Cardiac muscle cell (in vitro differentiated cells and primary cell): ENCODE results near the gene ANAPC2. TPM values are rescaled to one million over a fixed set of nuclear protein-coding genes. Genes with fewer than 3 reads are reported as not detected.

Experiments
- DNase-seq, 2 donors: peaks; one replicate each; pipeline versions ENCODE4 v3.0.0 to v3.0.0-alpha.2; 2010 to 2017; ENCODE audit warnings: low read depth in 1 of 2, low spot score in 1 of 2
- H3K27ac ChIP-seq: fragments of 200-600 bp; sonication (generic); 2 replicates; pipeline ENCODE4 v1.5.1; 2016
- H3K27me3 ChIP-seq: fragments of 200-600 bp; sonication (generic); 2 replicates; pipeline ENCODE4 v1.6.0; 2016; ENCODE audit warnings: control low read depth
- H3K36me3 ChIP-seq: fragments of 200-600 bp; sonication (generic); 2 replicates; pipeline ENCODE4 v1.5.1; 2016; ENCODE audit warnings: control low read depth
- H3K4me1 ChIP-seq: fragments of 200-600 bp; sonication (generic); 2 replicates; pipeline ENCODE4 v1.8.1; 2017; ENCODE audit warnings: low read depth, mild to moderate bottlenecking, mixed run types
- H3K4me3 ChIP-seq: fragments of 200-600 bp; sonication (generic); 2 replicates; pipeline ENCODE4 v1.5.1; 2016; ENCODE audit warnings: mild to moderate bottlenecking
- H3K9me3 ChIP-seq: fragments of 200-600 bp; sonication (generic); 2 replicates; pipeline ENCODE4 v1.5.1; 2017; ENCODE audit warnings: low read depth, mild to moderate bottlenecking, control low read depth
- polyA plus RNA-seq: library from polyadenylated mRNA; unstranded; fragments of >200 nt; fragmentation: Nextera tagmentation; extraction: Ambion mirVana; gene quantifications from 2 replicates; pipeline ENCODE4 v1.2.1, GENCODE V29; 2016
- total RNA-seq: library from RNA; depleted of rRNA; stranded (reverse); fragments of >200 nt; gene quantifications from 2 replicates; pipeline ENCODE4 v1.2.3, GENCODE V29; 2016
- TF ChIP-seq, protein P1 (sequence below): IDR thresholded peaks from 2 replicates; pipeline ENCODE4 v1.5.1; 2012; ENCODE audit warnings: low read depth, mild to moderate bottlenecking, low read length

Gene ANAPC2
- total and polyA plus RNA-seq, 2 experiments from 2014 or later: 15.5 to 42.8 TPM

DNA sequence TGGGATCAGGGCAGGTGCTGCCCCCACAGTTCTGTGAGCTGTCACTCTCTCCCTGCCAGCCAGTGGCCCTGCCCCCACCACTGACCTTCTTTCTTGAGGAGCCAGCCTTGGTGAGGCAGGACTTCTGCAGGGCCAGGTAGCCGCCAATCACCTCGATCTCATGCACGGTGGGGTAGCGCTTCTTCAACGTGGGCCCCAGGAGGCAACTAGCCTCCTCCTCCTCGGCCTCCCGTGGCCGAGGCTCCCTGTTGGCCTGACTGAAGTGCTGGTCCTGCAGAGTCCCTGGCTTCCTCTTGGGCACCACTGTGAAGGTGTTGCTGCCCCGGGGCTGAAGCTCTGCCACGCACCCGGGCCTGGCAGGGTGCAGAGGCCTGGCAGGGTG, 10.5 kb upstream of the ANAPC2 start:
- Histone ChIP-seq H3K36me3 (no peaks in the 10 kb centered on the region), H3K27ac (no peak overlapping the region), H3K4me1 (peaks cover 44% of the 10 kb centered on the region), H3K4me3 (no peak overlapping the region), H3K27me3 (no peaks in the 10 kb centered on the region), H3K9me3 (no peaks in the 10 kb centered on the region)
- TF ChIP-seq, protein P1, sequence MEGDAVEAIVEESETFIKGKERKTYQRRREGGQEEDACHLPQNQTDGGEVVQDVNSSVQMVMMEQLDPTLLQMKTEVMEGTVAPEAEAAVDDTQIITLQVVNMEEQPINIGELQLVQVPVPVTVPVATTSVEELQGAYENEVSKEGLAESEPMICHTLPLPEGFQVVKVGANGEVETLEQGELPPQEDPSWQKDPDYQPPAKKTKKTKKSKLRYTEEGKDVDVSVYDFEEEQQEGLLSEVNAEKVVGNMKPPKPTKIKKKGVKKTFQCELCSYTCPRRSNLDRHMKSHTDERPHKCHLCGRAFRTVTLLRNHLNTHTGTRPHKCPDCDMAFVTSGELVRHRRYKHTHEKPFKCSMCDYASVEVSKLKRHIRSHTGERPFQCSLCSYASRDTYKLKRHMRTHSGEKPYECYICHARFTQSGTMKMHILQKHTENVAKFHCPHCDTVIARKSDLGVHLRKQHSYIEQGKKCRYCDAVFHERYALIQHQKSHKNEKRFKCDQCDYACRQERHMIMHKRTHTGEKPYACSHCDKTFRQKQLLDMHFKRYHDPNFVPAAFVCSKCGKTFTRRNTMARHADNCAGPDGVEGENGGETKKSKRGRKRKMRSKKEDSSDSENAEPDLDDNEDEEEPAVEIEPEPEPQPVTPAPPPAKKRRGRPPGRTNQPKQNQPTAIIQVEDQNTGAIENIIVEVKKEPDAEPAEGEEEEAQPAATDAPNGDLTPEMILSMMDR: no peak
- no peak for DNase-seq

DNA sequence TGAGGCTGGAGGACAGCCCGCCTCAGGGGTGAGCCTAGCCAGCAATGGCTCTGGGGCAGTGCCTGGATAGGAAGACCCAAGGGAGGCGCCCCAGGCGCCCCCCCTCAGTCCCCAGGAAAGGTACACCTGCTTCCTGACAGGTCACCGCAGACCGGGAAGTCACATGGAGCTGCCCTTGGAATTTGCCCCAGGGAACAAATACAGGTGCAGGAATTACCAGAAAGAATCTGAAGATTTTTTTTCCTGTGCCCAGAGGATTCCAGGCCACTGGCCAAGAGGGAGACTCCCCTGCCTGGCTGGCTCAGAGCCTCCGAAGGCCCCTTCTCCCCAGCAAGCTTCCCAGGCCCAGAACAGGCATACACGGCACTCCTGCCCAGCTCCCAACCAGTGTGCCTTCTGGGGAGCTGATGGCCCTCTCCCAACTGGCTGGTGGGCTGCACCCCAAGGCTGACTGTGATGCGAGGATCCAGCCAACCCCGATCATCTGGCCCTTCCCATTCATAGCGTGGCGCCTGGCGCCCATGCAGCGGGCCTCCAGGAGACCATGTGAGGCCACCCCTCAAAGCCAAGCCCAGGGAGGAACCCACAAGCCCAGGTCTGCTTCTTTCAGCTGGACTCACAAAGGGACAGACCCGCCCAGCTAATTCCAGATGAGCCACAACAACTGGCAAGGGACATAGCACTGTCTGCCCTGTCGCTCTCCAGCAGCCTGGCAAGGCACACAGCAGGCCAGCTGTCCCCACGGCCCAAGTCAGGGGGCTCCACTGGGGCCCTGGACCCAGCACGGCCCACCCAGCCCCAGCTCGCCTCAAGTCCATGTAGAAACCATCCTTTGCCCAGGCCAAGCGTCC, 9.9 kb upstream of the ANAPC2 start:
- DNase-seq: no peak
- H3K27ac ChIP-seq: no peak overlapping the region
- H3K27me3 ChIP-seq: no peaks in the 10 kb centered on the region
- H3K36me3 ChIP-seq: no peaks in the 10 kb centered on the region
- no peak overlapping the region for H3K4me3 ChIP-seq
- TF ChIP-seq, protein P1: no peak
- H3K4me1 ChIP-seq: peaks cover 38% of the 10 kb centered on the region
- no peaks in the 10 kb centered on the region for H3K9me3 ChIP-seq

DNA sequence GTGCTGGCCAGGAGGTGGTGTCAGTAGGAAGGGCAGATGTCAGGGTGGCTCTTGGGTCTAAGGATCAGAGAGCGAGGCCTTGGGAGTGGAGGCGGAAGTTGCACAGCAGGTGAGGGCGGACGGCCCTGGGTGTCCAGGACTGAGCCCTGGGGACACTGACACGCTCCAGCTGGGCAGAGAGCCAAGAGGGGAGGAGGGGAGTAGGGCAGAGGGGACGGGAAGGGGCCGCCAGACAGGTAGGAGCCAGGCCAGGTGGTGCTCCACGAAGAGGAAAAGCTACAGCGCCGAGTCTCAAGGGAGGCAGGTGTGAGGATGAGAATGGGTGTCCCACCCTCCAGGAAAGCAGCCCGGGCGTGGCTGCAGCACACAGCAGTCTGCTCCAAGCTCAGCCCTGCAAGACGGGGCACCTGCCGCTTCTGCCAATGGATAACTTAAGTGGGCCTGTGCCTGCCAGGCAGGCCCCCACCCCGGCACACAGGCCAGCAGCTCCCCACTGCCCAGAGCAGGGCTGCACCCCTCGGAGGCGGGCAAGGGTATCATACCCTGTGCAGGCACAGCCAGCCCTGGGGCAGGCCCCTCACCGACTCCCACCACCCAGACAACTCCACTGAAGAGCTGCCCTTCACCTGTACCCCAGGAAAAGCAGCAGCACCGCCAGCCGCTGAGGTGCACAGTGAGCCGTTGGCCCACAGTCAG, 7.3 kb upstream of the ANAPC2 start:
- Histone ChIP-seq H3K4me1 (peaks cover 25% of the 10 kb centered on the region), H3K9me3 (no peaks in the 10 kb centered on the region), H3K27me3 (no peaks in the 10 kb centered on the region), H3K27ac (no peak overlapping the region), H3K36me3 (peaks cover 4% of the 10 kb centered on the region), H3K4me3 (no peak overlapping the region)
- DNase-seq: no peak
- TF ChIP-seq, protein P1: no peak

DNA sequence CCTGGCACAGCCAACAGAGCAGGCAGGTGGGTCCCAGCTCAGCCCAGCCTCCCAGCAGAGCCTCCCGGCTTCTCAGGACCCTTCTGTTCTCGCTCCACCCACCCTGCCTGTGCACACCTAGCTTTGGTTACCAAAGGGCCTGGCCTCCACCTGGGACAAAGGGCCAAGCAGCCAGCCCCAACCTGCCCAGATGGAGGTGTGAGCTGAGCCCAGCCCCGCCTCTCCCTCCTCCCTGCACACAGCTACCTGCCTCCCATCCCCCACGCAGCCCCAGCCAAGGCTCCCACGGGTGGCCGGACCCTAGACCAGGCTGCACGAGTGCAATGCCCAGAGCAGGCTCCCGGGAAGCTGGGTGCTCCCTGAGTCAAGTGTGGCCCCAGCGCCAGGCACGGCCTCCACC, 6.5 kb upstream of the ANAPC2 start:
- TF ChIP-seq, protein P1: no peak
- no peaks in the 10 kb centered on the region for H3K9me3 ChIP-seq
- peaks cover 28% of the 10 kb centered on the region for H3K4me1 ChIP-seq

DNA sequence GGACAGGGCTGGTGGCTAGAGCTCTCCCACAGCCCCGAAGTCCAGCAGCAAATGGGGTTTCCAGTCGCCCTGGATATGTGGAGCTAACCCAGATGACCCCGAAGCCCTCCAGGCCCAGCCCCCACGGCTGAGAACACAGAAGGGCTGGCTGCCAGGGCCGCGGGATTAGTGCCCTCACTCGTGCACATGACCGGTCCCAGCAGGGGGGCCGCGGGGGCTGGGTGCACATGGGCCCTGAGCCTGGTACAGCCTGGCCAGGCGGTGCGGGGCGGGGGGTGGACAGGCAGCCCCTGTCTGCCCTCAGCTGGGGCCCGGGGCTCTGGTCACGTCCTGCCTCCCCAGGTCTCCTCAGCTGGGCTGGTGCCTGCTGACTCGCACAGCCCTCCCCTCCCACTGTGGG, 6.0 kb upstream of the ANAPC2 start:
- H3K36me3 ChIP-seq: peaks cover 4% of the 10 kb centered on the region
- no peaks in the 10 kb centered on the region for H3K9me3 ChIP-seq
- TF ChIP-seq, protein P1: no peak
- no peaks in the 10 kb centered on the region for H3K27me3 ChIP-seq
- H3K4me3 ChIP-seq: no peak overlapping the region
- H3K27ac ChIP-seq: no peak overlapping the region
- H3K4me1 ChIP-seq: peaks cover 29% of the 10 kb centered on the region
- no peak for DNase-seq

More for the DNA sequence above, 6.5 kb upstream of the ANAPC2 start:
- Histone ChIP-seq H3K27me3 (no peaks in the 10 kb centered on the region), H3K36me3 (peaks cover 4% of the 10 kb centered on the region), H3K4me3 (no peak overlapping the region), H3K27ac (no peak overlapping the region)
- DNase-seq: no peak
